ENCODE data around the gene MACROD1.
A peak's percentile ranks its signal among the peaks of the same experiment; 100 is the strongest.

Gene MACROD1

DNA sequence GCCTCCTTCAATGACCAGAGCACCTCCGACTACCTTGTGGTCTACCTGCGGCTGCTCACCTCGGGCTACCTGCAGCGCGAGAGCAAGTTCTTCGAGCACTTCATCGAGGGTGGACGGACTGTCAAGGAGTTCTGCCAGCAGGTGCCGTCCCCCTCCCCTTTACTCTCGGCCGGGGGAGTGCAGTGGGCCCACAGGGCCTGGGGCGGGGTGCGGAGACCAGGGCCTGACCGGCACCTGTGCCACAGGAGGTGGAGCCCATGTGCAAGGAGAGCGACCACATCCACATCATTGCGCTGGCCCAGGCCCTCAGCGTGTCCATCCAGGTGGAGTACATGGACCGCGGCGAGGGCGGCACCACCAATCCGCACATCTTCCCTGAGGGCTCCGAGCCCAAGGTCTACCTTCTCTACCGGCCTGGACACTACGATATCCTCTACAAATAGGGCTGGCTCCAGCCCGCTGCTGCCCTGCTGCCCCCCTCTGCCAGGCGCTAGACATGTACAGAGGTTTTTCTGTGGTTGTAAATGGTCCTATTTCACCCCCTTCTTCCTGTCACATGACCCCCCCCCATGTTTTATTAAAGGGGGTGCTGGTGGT is 168.7 kb downstream of the MACROD1 start:
- no peak overlapping the region for H3K4me3 ChIP-seq (ENCODE audit: low read length)
- no peak overlapping the region for H3K4me2 ChIP-seq (ENCODE audit: low read length)
- H3K9ac ChIP-seq (ENCODE audit: low read depth, low read length) = no peak overlapping the region
- H3K36me3 ChIP-seq (ENCODE audit: insufficient read depth, low read length) = peaks cover 38% of the 10 kb centered on the region
- H3K9me3 ChIP-seq (replicated peaks; ENCODE audit: low read length) = no peaks in the 10 kb centered on the region
- no peaks in the 10 kb centered on the region for H3K27me3 ChIP-seq (ENCODE audit: control insufficient read depth, insufficient read depth, low read length)
- H3K4me1 ChIP-seq (ENCODE audit: control insufficient read depth, insufficient read depth, low read length) = peaks cover 4% of the 10 kb centered on the region

DNA sequence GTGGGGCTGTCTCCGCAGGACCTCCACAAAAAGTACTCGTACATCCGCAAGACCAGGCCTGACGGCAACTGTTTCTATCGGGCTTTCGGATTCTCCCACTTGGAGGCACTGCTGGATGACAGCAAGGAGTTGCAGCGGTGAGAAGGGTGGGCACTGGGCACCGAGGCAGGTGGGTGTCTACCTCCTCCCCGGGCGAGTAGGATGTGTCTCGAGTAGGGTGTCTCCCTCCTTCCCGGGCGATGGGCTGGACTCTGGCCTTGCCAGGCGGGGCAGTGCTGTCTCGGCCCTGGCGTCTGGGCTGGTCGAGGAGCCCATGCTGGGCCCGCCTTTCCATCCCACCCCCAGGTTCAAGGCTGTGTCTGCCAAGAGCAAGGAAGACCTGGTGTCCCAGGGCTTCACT is 169.4 kb downstream of the MACROD1 start:
- peaks cover 39% of the 10 kb centered on the region for H3K36me3 ChIP-seq (ENCODE audit: insufficient read depth, low read length)

DNA sequence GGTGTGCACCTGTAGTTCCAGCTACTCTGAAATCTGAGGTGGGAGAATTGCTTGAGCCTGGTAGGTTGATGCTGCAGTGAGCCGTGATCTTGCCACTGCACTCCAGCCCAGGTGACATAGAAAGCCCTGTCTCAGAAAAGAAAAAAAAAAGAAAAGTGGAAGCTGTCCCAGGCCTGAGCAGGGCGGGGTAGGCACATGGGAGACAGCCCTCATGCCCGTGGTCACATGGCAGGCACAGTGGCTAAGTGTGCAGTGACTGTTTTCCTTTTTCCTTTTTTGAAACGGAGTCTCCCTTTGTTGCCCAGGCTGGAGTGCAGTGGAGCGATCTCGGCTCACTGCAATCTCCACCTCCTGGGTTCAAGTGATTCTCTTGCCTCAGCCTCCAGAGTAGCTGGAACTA is 171.9 kb downstream of the MACROD1 start:
- H3K27me3 ChIP-seq (ENCODE audit: control insufficient read depth, insufficient read depth, low read length) = no peaks in the 10 kb centered on the region
- no peak overlapping the region for H3K4me2 ChIP-seq (ENCODE audit: low read length)
- H3K9me3 ChIP-seq (replicated peaks; ENCODE audit: low read length) = no peaks in the 10 kb centered on the region
- H3K36me3 ChIP-seq (ENCODE audit: insufficient read depth, low read length) = peaks cover 50% of the 10 kb centered on the region
- H3K4me1 ChIP-seq (ENCODE audit: control insufficient read depth, insufficient read depth, low read length) = no peaks in the 10 kb centered on the region
- no peak overlapping the region for H3K4me3 ChIP-seq (ENCODE audit: low read length)
- H3K9ac ChIP-seq (ENCODE audit: low read depth, low read length) = no peak overlapping the region

More for the DNA sequence above, 169.4 kb downstream of the MACROD1 start:
- Histone ChIP-seq H3K4me2 (ENCODE audit: low read length) (no peak overlapping the region), H3K27me3 (ENCODE audit: control insufficient read depth, insufficient read depth, low read length) (no peaks in the 10 kb centered on the region), H3K9me3 (replicated peaks; ENCODE audit: low read length) (no peaks in the 10 kb centered on the region), H3K9ac (ENCODE audit: low read depth, low read length) (no peak overlapping the region), H3K4me3 (ENCODE audit: low read length) (no peak overlapping the region), H3K4me1 (ENCODE audit: control insufficient read depth, insufficient read depth, low read length) (no peaks in the 10 kb centered on the region)

DNA sequence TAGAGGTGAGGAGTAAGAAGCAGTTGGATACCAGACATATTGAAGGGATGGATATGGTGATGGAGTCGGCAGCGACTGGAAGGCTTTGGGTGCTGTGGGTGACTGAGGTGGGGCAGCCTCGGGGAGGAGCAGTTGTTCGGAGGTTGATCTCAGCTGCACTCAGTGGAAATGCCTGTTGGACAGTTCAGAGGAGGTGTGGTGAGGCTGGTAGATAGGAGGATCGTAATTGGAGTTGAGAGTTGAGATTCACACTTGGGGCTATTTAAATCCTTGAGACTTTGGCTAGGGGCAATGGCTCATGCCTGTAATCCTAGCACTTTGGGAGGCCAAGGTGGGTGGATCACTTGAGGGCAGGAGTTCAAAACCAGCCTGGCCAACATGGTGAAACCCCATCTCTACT is 172.8 kb downstream of the MACROD1 start:
- H3K4me3 ChIP-seq (ENCODE audit: low read length) = no peak overlapping the region
- H3K9me3 ChIP-seq (replicated peaks; ENCODE audit: low read length) = no peaks in the 10 kb centered on the region
- H3K36me3 ChIP-seq (ENCODE audit: insufficient read depth, low read length) = peaks cover 53% of the 10 kb centered on the region
- H3K4me1 ChIP-seq (ENCODE audit: control insufficient read depth, insufficient read depth, low read length) = no peaks in the 10 kb centered on the region
- H3K27me3 ChIP-seq (ENCODE audit: control insufficient read depth, insufficient read depth, low read length) = no peaks in the 10 kb centered on the region
- H3K4me2 ChIP-seq (ENCODE audit: low read length) = no peak overlapping the region
- no peak overlapping the region for H3K9ac ChIP-seq (ENCODE audit: low read depth, low read length)

DNA sequence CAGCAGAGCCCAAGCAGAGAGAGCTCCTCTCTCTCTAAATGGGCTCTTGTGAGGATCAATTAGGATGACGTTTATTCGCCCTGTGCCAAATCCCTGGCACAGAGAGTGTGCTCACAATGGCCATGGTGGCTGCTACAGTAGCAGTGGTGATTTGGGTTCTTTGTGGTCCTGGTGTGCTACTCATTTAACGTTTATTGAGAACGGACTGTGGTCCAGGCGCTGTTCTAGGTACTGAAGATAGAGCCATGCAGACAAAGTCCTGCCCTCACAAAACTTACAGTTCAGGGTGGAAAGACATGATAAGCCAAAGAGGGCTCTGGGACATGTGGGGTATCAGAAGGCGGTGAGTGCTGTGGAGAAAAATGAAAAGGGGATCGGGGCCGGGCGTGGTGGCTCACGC is 174.4 kb downstream of the MACROD1 start:
- H3K27me3 ChIP-seq (ENCODE audit: control insufficient read depth, insufficient read depth, low read length) = no peaks in the 10 kb centered on the region
- no peak overlapping the region for H3K4me2 ChIP-seq (ENCODE audit: low read length)
- peaks cover 12% of the 10 kb centered on the region for H3K4me1 ChIP-seq (ENCODE audit: control insufficient read depth, insufficient read depth, low read length)
- H3K9me3 ChIP-seq (replicated peaks; ENCODE audit: low read length) = no peaks in the 10 kb centered on the region
- peaks cover 39% of the 10 kb centered on the region for H3K36me3 ChIP-seq (ENCODE audit: insufficient read depth, low read length)
- H3K9ac ChIP-seq (ENCODE audit: low read depth, low read length) = no peak overlapping the region
- no peak overlapping the region for H3K4me3 ChIP-seq (ENCODE audit: low read length)

DNA sequence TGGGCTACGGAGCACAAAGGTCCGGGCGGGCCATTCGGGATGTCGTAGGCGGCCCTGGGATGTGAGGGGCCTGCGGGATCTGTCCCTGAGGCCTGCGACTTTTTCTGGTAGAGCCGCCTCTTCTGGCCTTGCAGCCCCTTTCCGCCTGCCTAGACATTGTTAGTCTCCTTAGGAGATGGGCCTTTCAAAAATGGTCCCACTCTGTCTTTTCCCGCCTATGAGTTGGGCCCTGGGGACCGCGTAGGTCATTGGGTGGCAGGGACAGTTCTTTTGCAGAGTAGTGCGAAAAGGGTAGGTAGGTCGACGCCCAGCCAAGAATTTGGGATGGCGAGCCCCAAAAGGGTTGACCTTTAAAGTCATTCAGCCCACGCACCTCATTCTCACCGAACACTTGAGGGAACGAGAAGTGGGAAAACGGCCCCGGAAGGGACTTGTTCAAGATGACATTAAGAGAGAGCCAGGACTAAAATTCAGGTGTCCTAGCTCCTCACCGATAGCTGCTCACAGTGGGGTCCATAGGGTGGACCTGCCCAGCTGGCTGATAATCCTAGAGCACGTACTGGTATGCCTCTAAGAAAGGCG is 178.9 kb downstream of the MACROD1 start:
- Histone ChIP-seq H3K4me2 (ENCODE audit: low read length) (peak overlapping the region; percentile 93), H3K36me3 (ENCODE audit: insufficient read depth, low read length) (peaks cover 28% of the 10 kb centered on the region), H3K9ac (ENCODE audit: low read depth, low read length) (peak overlapping the region; percentile 98), H3K27me3 (ENCODE audit: control insufficient read depth, insufficient read depth, low read length) (no peaks in the 10 kb centered on the region), H3K9me3 (replicated peaks; ENCODE audit: low read length) (no peaks in the 10 kb centered on the region), H3K4me1 (ENCODE audit: control insufficient read depth, insufficient read depth, low read length) (peaks cover 25% of the 10 kb centered on the region), H3K4me3 (ENCODE audit: low read length) (peak overlapping the region; percentile 97)

DNA sequence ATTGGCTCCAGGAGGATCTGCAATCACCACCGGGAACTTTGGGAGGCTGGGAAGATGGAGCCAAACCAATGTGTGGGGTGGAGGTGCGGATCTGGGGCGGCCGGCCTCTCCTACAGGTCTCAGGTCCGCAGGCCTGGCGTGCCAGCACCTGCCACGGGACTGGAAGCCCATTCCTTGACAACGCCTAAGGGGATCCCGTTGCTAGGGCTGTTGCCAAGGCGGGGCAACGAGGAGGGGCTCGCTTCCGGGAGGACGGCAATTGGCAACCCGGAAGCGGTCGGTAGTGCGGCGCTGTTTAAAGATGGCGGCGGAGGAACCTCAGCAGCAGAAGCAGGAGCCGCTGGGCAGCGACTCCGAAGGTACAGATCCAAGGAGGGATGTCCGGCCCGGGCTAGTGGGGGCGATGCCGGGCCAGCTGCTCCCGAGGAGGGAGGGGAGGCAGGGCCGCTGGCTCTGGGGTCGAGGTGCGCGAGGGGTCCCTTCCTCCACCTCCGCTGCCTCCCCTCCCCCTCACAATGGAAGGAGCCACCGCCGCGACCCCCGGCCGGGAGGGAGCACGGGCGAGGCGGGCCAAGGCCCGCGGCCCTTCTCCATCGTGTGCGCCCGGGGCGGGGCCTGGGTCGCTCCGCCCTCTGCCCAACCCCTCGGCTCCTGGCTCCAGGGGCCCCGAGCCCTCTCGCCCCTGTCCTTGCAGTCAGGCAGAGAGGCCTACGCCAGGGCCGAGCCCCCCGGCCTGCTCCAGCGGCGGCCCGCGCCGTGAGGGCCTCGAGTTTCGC is 179.6 kb downstream of the MACROD1 start, which contains the start of gene OTUB1:
Gene OTUB1, plus strand, starts transcription at position 283 of the 776 bp plus-strand sequence. Its CDS starts 19 bp downstream, at position 302.
- peaks cover 23% of the 10 kb centered on the region for H3K36me3 ChIP-seq (ENCODE audit: insufficient read depth, low read length)
- peak within 1 kb of the TSS; percentile 97 for H3K4me3 ChIP-seq (ENCODE audit: low read length)
- H3K27me3 ChIP-seq (ENCODE audit: control insufficient read depth, insufficient read depth, low read length) = no peaks in the 10 kb centered on the region
- H3K4me2 ChIP-seq (ENCODE audit: low read length) = peak within 1 kb of the TSS; percentile 93
- H3K4me1 ChIP-seq (ENCODE audit: control insufficient read depth, insufficient read depth, low read length) = peaks cover 26% of the 10 kb centered on the region
- peak within 1 kb of the TSS; percentile 98 for H3K9ac ChIP-seq (ENCODE audit: low read depth, low read length)
- H3K9me3 ChIP-seq (replicated peaks; ENCODE audit: low read length) = no peaks in the 10 kb centered on the region

DNA sequence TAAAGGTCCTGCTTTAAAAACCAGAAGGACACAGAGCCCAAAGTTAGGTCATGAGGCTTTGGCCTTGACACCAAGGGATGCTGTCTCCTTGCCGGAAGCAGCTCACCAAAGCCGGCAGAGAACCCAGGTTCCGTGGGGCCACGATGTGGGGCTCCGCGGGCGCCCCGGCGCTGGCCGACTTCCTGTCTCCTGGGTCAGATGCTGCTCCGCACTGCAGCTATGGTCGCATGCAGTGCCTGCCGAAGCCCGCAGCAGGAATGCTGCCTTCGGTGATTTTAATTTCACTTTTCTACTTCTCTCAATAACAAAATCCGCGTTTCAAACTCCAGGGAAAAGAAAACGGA is 180.1 kb downstream of the MACROD1 start:
- H3K36me3 ChIP-seq (ENCODE audit: insufficient read depth, low read length) = peaks cover 18% of the 10 kb centered on the region
- peak overlapping the region; percentile 97 for H3K4me3 ChIP-seq (ENCODE audit: low read length)
- no peaks in the 10 kb centered on the region for H3K27me3 ChIP-seq (ENCODE audit: control insufficient read depth, insufficient read depth, low read length)
- peak overlapping the region; percentile 98 for H3K9ac ChIP-seq (ENCODE audit: low read depth, low read length)
- H3K4me2 ChIP-seq (ENCODE audit: low read length) = peak overlapping the region; percentile 93
- H3K4me1 ChIP-seq (ENCODE audit: control insufficient read depth, insufficient read depth, low read length) = peaks cover 26% of the 10 kb centered on the region
- H3K9me3 ChIP-seq (replicated peaks; ENCODE audit: low read length) = no peaks in the 10 kb centered on the region

DNA sequence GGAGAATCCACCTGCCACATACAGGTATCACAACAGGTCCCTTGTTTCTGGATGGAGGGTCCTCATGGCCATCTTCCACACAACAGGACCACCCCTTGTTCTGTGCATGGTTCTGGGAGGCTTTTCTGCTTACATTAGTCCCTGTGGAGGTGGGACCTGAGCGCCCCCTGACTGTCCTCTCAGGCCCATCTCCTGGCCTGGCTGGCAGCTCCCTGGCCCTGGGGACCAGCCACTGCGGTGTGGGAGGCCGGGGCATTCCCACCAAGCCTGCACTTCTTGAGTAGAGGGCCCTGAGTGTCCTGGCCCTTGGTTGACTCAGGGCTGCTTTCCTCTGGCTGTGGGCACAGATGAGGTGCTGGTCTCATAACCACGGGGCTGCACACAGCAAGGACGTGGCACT is 186.5 kb downstream of the MACROD1 start:
- Histone ChIP-seq H3K9ac (ENCODE audit: low read depth, low read length) (no peak overlapping the region), H3K27me3 (ENCODE audit: control insufficient read depth, insufficient read depth, low read length) (no peaks in the 10 kb centered on the region), H3K9me3 (replicated peaks; ENCODE audit: low read length) (no peaks in the 10 kb centered on the region), H3K4me3 (ENCODE audit: low read length) (no peak overlapping the region), H3K36me3 (ENCODE audit: insufficient read depth, low read length) (peaks cover 18% of the 10 kb centered on the region), H3K4me2 (ENCODE audit: low read length) (no peak overlapping the region), H3K4me1 (ENCODE audit: control insufficient read depth, insufficient read depth, low read length) (peaks cover 24% of the 10 kb centered on the region)

DNA sequence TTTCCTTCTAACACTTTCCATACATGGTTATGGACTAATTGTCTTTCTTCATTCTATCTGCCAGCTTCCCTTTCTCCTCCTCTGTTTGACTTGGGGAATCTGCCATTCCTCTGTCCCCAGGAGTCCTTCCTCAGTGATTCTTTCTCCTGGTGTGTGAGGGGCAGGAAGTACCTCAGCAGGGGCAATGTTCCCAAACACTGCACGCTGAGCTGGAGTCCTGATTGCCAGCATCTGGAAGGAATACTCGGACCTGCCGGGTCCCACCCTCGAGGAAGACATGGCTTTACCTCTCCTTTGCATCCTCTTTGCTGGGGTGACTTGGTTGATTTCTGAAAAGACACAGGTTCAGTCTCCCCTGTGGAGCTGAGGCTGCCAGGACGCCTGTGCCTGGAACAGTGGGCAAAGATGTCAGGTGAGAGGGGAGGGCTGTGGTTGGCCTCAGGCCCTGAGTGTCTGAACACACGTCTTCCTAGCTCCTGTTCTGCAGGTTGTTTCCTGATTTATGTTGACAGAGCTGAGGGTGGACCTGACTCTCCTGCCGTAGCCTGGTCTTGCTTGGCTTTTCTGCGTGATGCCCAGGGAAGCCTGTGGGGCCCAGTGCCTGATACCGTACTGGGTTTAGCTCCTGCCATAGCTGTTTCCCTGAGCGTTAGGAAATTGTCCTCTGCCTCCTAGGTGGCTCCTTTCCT is 187.2 kb downstream of the MACROD1 start:
- Histone ChIP-seq H3K4me1 (ENCODE audit: control insufficient read depth, insufficient read depth, low read length) (peaks cover 24% of the 10 kb centered on the region), H3K36me3 (ENCODE audit: insufficient read depth, low read length) (peaks cover 18% of the 10 kb centered on the region), H3K4me2 (ENCODE audit: low read length) (no peak overlapping the region), H3K27me3 (ENCODE audit: control insufficient read depth, insufficient read depth, low read length) (no peaks in the 10 kb centered on the region), H3K4me3 (ENCODE audit: low read length) (no peak overlapping the region), H3K9ac (ENCODE audit: low read depth, low read length) (no peak overlapping the region), H3K9me3 (replicated peaks; ENCODE audit: low read length) (no peaks in the 10 kb centered on the region)

Measured in skeletal muscle satellite cell (primary cell).